HCT116 (cell line): ENCODE results near the gene HOXC6. TPM values are rescaled to one million over a fixed set of nuclear protein-coding genes. Genes with fewer than 3 reads are reported as not detected.

ENCODE experiments used
- ATAC-seq: fragments of 200-7000 bp; cut with Tn5 transposase; 2 replicates; pipeline ENCODE4 v1.9.1; 2020; ENCODE audit warnings: mild to moderate bottlenecking, moderate library complexity
- BruUV-seq: library from RNA; stranded (reverse); fragments of 400-500 nt; replicated peaks from 2 replicates; lab custom pipeline; 2021; lab: Mats Ljungman, UMichigan
- CTCF ChIA-PET: fragments of 300-600 bp; sonication (Branson Sonifier 250); formaldehyde crosslinking; loops from one replicate; lab custom pipeline; 2021; ENCODE audit warnings: antibody characterized with exemption; lab: Charles Lee
- POLR2A ChIA-PET: fragments of 300-600, 350-600 bp; sonication (Branson Sonifier 250); formaldehyde crosslinking; loops from one replicate; lab custom pipeline; 2021; ENCODE audit warnings: antibody characterized with exemption; lab: Charles Lee
- RAD21 ChIA-PET, 2 experiments: fragments of 300-600 bp; sonication (Branson Sonifier 250); formaldehyde crosslinking; loops; one replicate each; lab custom pipeline; 2023; ENCODE audit warnings: low total read pairs in 2 of 2; ENCODE audit not compliant: uncharacterized antibody in 2 of 2, unreplicated experiment in 2 of 2, low non-redundant PET in 1 of 2; lab: Charles Lee
- DNase-seq: peaks from one replicate; pipeline ENCODE4 v3.0.0-alpha.2; 2010; ENCODE audit warnings: low read depth, low spot score
- H2AFZ ChIP-seq: fragments of 200-600 bp; shearing (Covaris generic), sonication (generic); 2 replicates; pipeline ENCODE4 v1.6.1; 2017; ENCODE audit warnings: low read depth, mixed run types, mixed read lengths, antibody characterized with exemption, low read length; ENCODE audit not compliant: poor library complexity, severe bottlenecking
- H3K27ac ChIP-seq: 2 replicates; pipeline ENCODE4 v1.5.1; 2012; ENCODE audit warnings: low read depth, low read length
- H3K27me3 ChIP-seq: fragments of 200-600 bp; sonication (generic); 2 replicates; pipeline ENCODE4 v1.6.1; 2016; ENCODE audit warnings: mixed run types, low read length, mixed read lengths; ENCODE audit not compliant: insufficient read depth
- H3K36me3 ChIP-seq, 2 experiments: fragments of 200-500 bp in 1 of 2; fragments of 200-600 bp in 1 of 2; sonication (Bioruptor generic) in 1 of 2; sonication (generic) in 1 of 2; 2 replicates each; pipeline versions ENCODE4 v1.5.1 to v1.6.1; 2014 to 2016; ENCODE audit warnings: low read length in 2 of 2, inconsistent platforms in 1 of 2, mixed read lengths in 1 of 2, mixed run types in 1 of 2; ENCODE audit not compliant: insufficient read depth in 2 of 2, control insufficient read depth in 1 of 2
- H3K4me1 ChIP-seq, 2 experiments: fragments of 200-600 bp in 1 of 2; sonication (generic) in 1 of 2; 2 replicates each; pipeline versions ENCODE4 v1.5.1 to v1.6.1; 2012 to 2017; ENCODE audit warnings: low read length in 2 of 2, inconsistent platforms in 1 of 2, mild to moderate bottlenecking in 1 of 2, mixed read lengths in 1 of 2, mixed run types in 1 of 2, moderate library complexity in 1 of 2; ENCODE audit not compliant: insufficient read depth in 2 of 2, control insufficient read depth in 1 of 2
- H3K4me2 ChIP-seq: fragments of 200-600 bp; sonication (generic); 2 replicates; pipeline ENCODE4 v1.6.1; 2017; ENCODE audit warnings: mixed run types, low read length, mixed read lengths
- H3K4me3 ChIP-seq, 2 experiments: fragments of 200-600 bp in 1 of 2; sonication (generic) in 1 of 2; replicated peaks in 1 of 2; 2 replicates each; pipeline ENCODE4 v1.5.1; 2011 to 2016; ENCODE audit warnings: low read length in 2 of 2, control low read depth in 1 of 2, low read depth in 1 of 2, mild to moderate bottlenecking in 1 of 2, mixed read lengths in 1 of 2, mixed run types in 1 of 2
- H3K79me2 ChIP-seq: fragments of 200-600 bp; sonication (generic); 2 replicates; pipeline ENCODE4 v1.6.1; 2017; ENCODE audit warnings: mild to moderate bottlenecking, mixed run types, low read length, moderate library complexity, mixed read lengths; ENCODE audit not compliant: insufficient read depth
- H3K9ac ChIP-seq: fragments of 200-600 bp; sonication (generic); 2 replicates; pipeline ENCODE4 v1.6.1; 2016; ENCODE audit warnings: low read length, mixed read lengths
- H3K9me2 ChIP-seq: fragments of 200-600 bp; sonication (generic), shearing (Covaris generic); 2 replicates; pipeline ENCODE4 v1.6.1; 2017; ENCODE audit warnings: mixed run types, mild to moderate bottlenecking, moderate library complexity; ENCODE audit not compliant: insufficient read depth
- H3K9me3 ChIP-seq, 2 experiments: fragments of 200-500 bp in 1 of 2; fragments of 200-600 bp in 1 of 2; sonication (Bioruptor generic) in 1 of 2; sonication (generic) in 1 of 2; 2 replicates each; pipeline ENCODE4 v1.6.1; 2014 to 2017; ENCODE audit warnings: low read length in 2 of 2, mixed read lengths in 2 of 2, inconsistent platforms in 1 of 2, low read depth in 1 of 2, mild to moderate bottlenecking in 1 of 2, mixed run types in 1 of 2, moderate library complexity in 1 of 2; ENCODE audit not compliant: control insufficient read depth in 1 of 2, insufficient read depth in 1 of 2
- H4K20me1 ChIP-seq: fragments of 200-600 bp; sonication (generic), shearing (Covaris generic); 2 replicates; pipeline ENCODE4 v1.6.1; 2017; ENCODE audit warnings: mixed run types, mild to moderate bottlenecking, moderate library complexity; ENCODE audit not compliant: insufficient read depth
- JUND ChIP-seq: IDR thresholded peaks from 2 replicates; pipeline ENCODE4 v1.6.1; 2012
- RAD21 ChIP-seq: IDR thresholded peaks from 2 replicates; pipeline ENCODE4 v1.6.1; 2012; ENCODE audit warnings: low read depth, mild to moderate bottlenecking
- SP1 ChIP-seq: IDR thresholded peaks from 2 replicates; pipeline ENCODE4 v1.6.1; 2012; ENCODE audit warnings: low read depth
- SRF ChIP-seq: IDR thresholded peaks from 2 replicates; pipeline ENCODE4 v1.6.1; 2012; ENCODE audit warnings: low read depth
- ZNF274 ChIP-seq: fragments of 200-500 bp; sonication (Bioruptor generic); IDR thresholded peaks from 2 replicates; pipeline ENCODE4 v1.6.1; 2014; ENCODE audit warnings: mild to moderate bottlenecking, low read depth, low read length, inconsistent platforms
- intact Hi-C: fragments of 100-400 bp; cut with micrococcal nuclease; formaldehyde crosslinking; loops from 2 replicates; pipeline ENCODE4 v1.10.0; 2022
- total RNA-seq: library from RNA; stranded (reverse); gene quantifications from one replicate; pipeline ENCODE4 v1.2.1, GENCODE V29; 2021; ENCODE audit not compliant: unreplicated experiment

HOXC6 gene
- total RNA-seq, 1 experiment from 2014 or later = 3.1 TPM

- ATAC-seq = no peak
- no peak overlapping the region for H2AFZ ChIP-seq
- H3K27ac ChIP-seq = no peak overlapping the region
Measured at GRCh38 chr12:53990311-53991076, 37.7 kb upstream of the HOXC6 start.

GRCh38 chr12:53991077-53991460, 37.2 kb upstream of the HOXC6 start:
- Histone ChIP-seq H3K4me2 (no peak overlapping the region), H3K9me2 (no peaks in the 10 kb centered on the region), H3K9ac (no peak overlapping the region), H3K36me3 (no peaks in the 10 kb centered on the region), H3K79me2 (peaks cover 8% of the 10 kb centered on the region), H3K4me3 (no peak overlapping the region)
- intact Hi-C loops = no loop called here
- POLR2A ChIA-PET = interaction anchor here (2.2 kb wide), 1 partner anchor 26 kb away, joined by 6 read pairs; no protein-coding TSS in a partner anchor
- TF ChIP-seq JUND (no peak), RAD21 (no peak), SP1 (no peak), SRF (no peak)
- TF ChIP-seq, all 23 proteins: peak for 0
- no peak for ATAC-seq
- no peak overlapping the region for H3K27ac ChIP-seq
- peaks cover 9 to 21% of the 10 kb centered on the region in 2 experiments for H3K4me1 ChIP-seq
- CTCF ChIA-PET = interaction anchor here (1.2 to 2.0 kb wide), 4 partner anchors 41 to 225 kb away, joined by 3 to 8 read pairs (median 4); partner anchors contain the start of gene HOXC5
- no peak for DNase-seq
- H3K27me3 ChIP-seq = no peaks in the 10 kb centered on the region
- no TSS peak for BruUV-seq
- H4K20me1 ChIP-seq = no peaks in the 10 kb centered on the region
- no peaks in the 10 kb centered on the region for H3K9me3 ChIP-seq
- RAD21 ChIA-PET = no interaction called here
- no peak overlapping the region for H2AFZ ChIP-seq

More at GRCh38 chr12:53990311-53991076, 37.7 kb upstream of the HOXC6 start:
- Histone ChIP-seq H3K9me3 (no peaks in the 10 kb centered on the region), H3K9ac (0 out of 2 replicates have a peak overlapping the region, but pooled peaks have one; percentile 45), H3K4me1 (peaks cover 9 to 21% of the 10 kb centered on the region in 2 experiments), H3K4me2 (no peak overlapping the region), H3K9me2 (no peaks in the 10 kb centered on the region), H4K20me1 (no peaks in the 10 kb centered on the region), H3K4me3 (no peak overlapping the region), H3K27me3 (no peaks in the 10 kb centered on the region), H3K36me3 (no peaks in the 10 kb centered on the region), H3K79me2 (peaks cover 3% of the 10 kb centered on the region; the same call in 1 of the 2 replicates)
- ChIA-PET POLR2A (interaction anchor here (0.6 to 2.2 kb wide), 3 partner anchors 9 to 473 kb away, joined by 3 to 6 read pairs (median 3); partner anchors contain the start of gene HOXC9), CTCF (interaction anchor here (1.1 to 2.0 kb wide), 4 partner anchors 200 to 226 kb away, joined by 3 to 8 read pairs (median 3); no protein-coding TSS in a partner anchor), RAD21 (interaction anchor here in 1 of 2 experiments (0.7 kb wide), 1 partner anchor 201 kb away, joined by 3 read pairs; no protein-coding TSS in a partner anchor)
- intact Hi-C loops = no loop called here
- TF ChIP-seq ZNF274 = no peak
- no peak for DNase-seq
- BruUV-seq = no TSS peak
